Measurements from ENCODE around the gene SETD1B.

Gene SETD1B

GRCh38 chr12:121809712-121810116 lies 5.9 kb downstream of the SETD1B start:
- Histone ChIP-seq H3K36me3 (replicated peaks; ENCODE audit: insufficient read depth, low read length) (no peaks in the 10 kb centered on the region), H3K9me3 (replicated peaks; ENCODE audit: insufficient read depth, low read length) (no peaks in the 10 kb centered on the region), H2AFZ (ENCODE audit: low read length) (no peak overlapping the region), H3K9ac (ENCODE audit: low read length) (no peak overlapping the region), H3K4me3 (ENCODE audit: low read length) (no peak overlapping the region), H3K4me2 (ENCODE audit: low read depth, low read length) (no peak overlapping the region), H3K27ac (ENCODE audit: low read length) (no peak overlapping the region), H3K27me3 (replicated peaks; ENCODE audit: insufficient read depth, low read length) (no peaks in the 10 kb centered on the region), H3K9me2 (replicated peaks; ENCODE audit: insufficient read depth, low read length) (no peaks in the 10 kb centered on the region), H3K79me2 (ENCODE audit: low read length) (peaks cover 72% of the 10 kb centered on the region), H4K20me1 (ENCODE audit: insufficient read depth, low read length) (peaks cover 4% of the 10 kb centered on the region; the same call in 1 of the 2 replicates), H3F3A (ENCODE audit: insufficient read depth, low read length) (no peaks in the 10 kb centered on the region), H3K4me1 (ENCODE audit: low read length) (no peaks in the 10 kb centered on the region)
- no peak for TF ChIP-seq EZH2 (optimal IDR thresholded peaks at IDR 0.05; ENCODE audit: low read depth, low read length)
- no peak for TF ChIP-seq CTCF (IDR thresholded peaks at IDR 0.05; ENCODE audit: low read length)
- no peak for TF ChIP-seq EZH2phosphoT487 (IDR thresholded peaks at IDR 0.05; ENCODE audit: low read length)
- DNase-seq, result no peak

- DNase-seq, result no peak
- no peak overlapping the region for H2AFZ ChIP-seq (ENCODE audit: low read length)
- H3K9ac ChIP-seq (ENCODE audit: low read length), result no peak overlapping the region
- H3K27me3 ChIP-seq (replicated peaks; ENCODE audit: insufficient read depth, low read length), result no peaks in the 10 kb centered on the region
- no peaks in the 10 kb centered on the region for H3K36me3 ChIP-seq (replicated peaks; ENCODE audit: insufficient read depth, low read length)
- H3K27ac ChIP-seq (ENCODE audit: low read length), result no peak overlapping the region
- peaks cover 4% of the 10 kb centered on the region; the same call in 1 of the 2 replicates for H4K20me1 ChIP-seq (ENCODE audit: insufficient read depth, low read length)
- no peaks in the 10 kb centered on the region for H3K9me2 ChIP-seq (replicated peaks; ENCODE audit: insufficient read depth, low read length)
- no peak for TF ChIP-seq CTCF (IDR thresholded peaks at IDR 0.05; ENCODE audit: low read length)
- TF ChIP-seq EZH2phosphoT487 (IDR thresholded peaks at IDR 0.05; ENCODE audit: low read length), result no peak
- no peak for TF ChIP-seq EZH2 (optimal IDR thresholded peaks at IDR 0.05; ENCODE audit: low read depth, low read length)
- peaks cover 65% of the 10 kb centered on the region for H3K79me2 ChIP-seq (ENCODE audit: low read length)
- no peak overlapping the region for H3K4me2 ChIP-seq (ENCODE audit: low read depth, low read length)
- no peaks in the 10 kb centered on the region for H3K4me1 ChIP-seq (ENCODE audit: low read length)
- H3F3A ChIP-seq (ENCODE audit: insufficient read depth, low read length), result no peaks in the 10 kb centered on the region
- H3K4me3 ChIP-seq (ENCODE audit: low read length), result no peak overlapping the region
- no peaks in the 10 kb centered on the region for H3K9me3 ChIP-seq (replicated peaks; ENCODE audit: insufficient read depth, low read length)
Observed at GRCh38 chr12:121810234-121810817, 6.5 kb downstream of the SETD1B start.

GRCh38 chr12:121810833-121811433 lies 7.1 kb downstream of the SETD1B start:
- Histone ChIP-seq H4K20me1 (ENCODE audit: insufficient read depth, low read length) (peaks cover 4% of the 10 kb centered on the region; the same call in 1 of the 2 replicates), H3K4me1 (ENCODE audit: low read length) (no peaks in the 10 kb centered on the region), H3K9ac (ENCODE audit: low read length) (no peak overlapping the region), H3K36me3 (replicated peaks; ENCODE audit: insufficient read depth, low read length) (no peaks in the 10 kb centered on the region), H3K9me3 (replicated peaks; ENCODE audit: insufficient read depth, low read length) (no peaks in the 10 kb centered on the region), H3K9me2 (replicated peaks; ENCODE audit: insufficient read depth, low read length) (no peaks in the 10 kb centered on the region), H3K79me2 (ENCODE audit: low read length) (peaks cover 61% of the 10 kb centered on the region), H3K4me3 (ENCODE audit: low read length) (no peak overlapping the region), H3K27ac (ENCODE audit: low read length) (no peak overlapping the region), H3K27me3 (replicated peaks; ENCODE audit: insufficient read depth, low read length) (no peaks in the 10 kb centered on the region), H2AFZ (ENCODE audit: low read length) (no peak overlapping the region), H3K4me2 (ENCODE audit: low read depth, low read length) (peak overlapping the region; percentile 52; the same call in 1 of the 2 replicates), H3F3A (ENCODE audit: insufficient read depth, low read length) (no peaks in the 10 kb centered on the region)
- no peak for TF ChIP-seq CTCF (IDR thresholded peaks at IDR 0.05; ENCODE audit: low read length)
- no peak for TF ChIP-seq EZH2 (optimal IDR thresholded peaks at IDR 0.05; ENCODE audit: low read depth, low read length)
- no peak for TF ChIP-seq EZH2phosphoT487 (IDR thresholded peaks at IDR 0.05; ENCODE audit: low read length)
- no peak for DNase-seq
